Gastroesophageal sphincter (tissue), 4 donors: ENCODE measurements around the gene F2RL3. TPM values are rescaled to one million over a fixed set of nuclear protein-coding genes. Genes with fewer than 3 reads are reported as not detected.
"Not testable (repeated sequence)": the region's sequence is repeated elsewhere in the genome, so short reads cannot be mapped to it uniquely, and the experiment has no call there.

ENCODE experiments used
- ATAC-seq: fragments of 150-250 bp; one replicate; pipeline ENCODE4 v1.9.1; 2016; ENCODE audit warnings: mild to moderate bottlenecking, moderate library complexity
- H3K27ac ChIP-seq, 4 donors: fragments of 200-600 bp; sonication (generic) in 3 of 4; 1 replicate in 3 of 4; 2 replicates in 1 of 4; pipeline ENCODE4 v1.5.1; 2016 to 2019
- H3K27me3 ChIP-seq: fragments of 200-600 bp; sonication (generic); one replicate; pipeline ENCODE4 v1.5.1; 2019
- H3K36me3 ChIP-seq, 2 donors: fragments of 200-600 bp; sonication (generic); one replicate each; pipeline ENCODE4 v1.5.1; 2019; ENCODE audit warnings: control low read depth in 1 of 2
- H3K4me1 ChIP-seq, 3 donors: fragments of 200-600 bp; sonication (generic); 1 replicate in 2 of 3; 2 replicates in 1 of 3; pipeline ENCODE4 v1.5.1; 2016 to 2019; ENCODE audit warnings: control low read depth in 2 of 3
- H3K4me3 ChIP-seq, 2 donors: fragments of 200-600 bp; sonication (generic); one replicate each; pipeline ENCODE4 v1.5.1; 2019; ENCODE audit warnings: mild to moderate bottlenecking in 1 of 2, moderate library complexity in 1 of 2
- H3K9me3 ChIP-seq, 3 donors: fragments of 200-600 bp; sonication (generic); one replicate each; pipeline ENCODE4 v1.5.1; 2017 to 2019; ENCODE audit warnings: control low read depth in 2 of 3
- EP300 ChIP-seq: sonication (generic); formaldehyde crosslinking; IDR thresholded peaks from one replicate; pipeline ENCODE4 v1.6.1; 2017; ENCODE audit warnings: antibody characterized with exemption, mild to moderate bottlenecking
- POLR2A ChIP-seq, 2 donors: fragments of 450-650 bp; IDR thresholded peaks; one replicate each; pipeline ENCODE4 v1.6.1; 2017; ENCODE audit warnings: antibody characterized with exemption in 2 of 2, mild to moderate bottlenecking in 2 of 2, moderate library complexity in 1 of 2
- POLR2AphosphoS5 ChIP-seq: sonication (generic); formaldehyde crosslinking; IDR thresholded peaks from one replicate; pipeline ENCODE4 v1.6.1; 2017; ENCODE audit warnings: antibody characterized with exemption
- WGBS, 2 donors: methylation state at CpG; one replicate each; pipeline ENCODE4 v1.1.5; 2018; ENCODE audit warnings: low coverage in 1 of 2; 5-methylcytosine and 5-hydroxymethylcytosine counted together
- small RNA-seq, 4 donors: library from RNA; depleted of rRNA; stranded (forward); fragments of <200 nt; gene quantifications; one replicate each; pipeline ENCODE3, GENCODE V24; 2016
- total RNA-seq, 4 donors: library from RNA; depleted of rRNA; stranded (reverse); fragments of >200 nt; gene quantifications; one replicate each; pipeline ENCODE4 v1.1.0, GENCODE V29; 2016
- TF ChIP-seq, protein P1 (sequence below), 4 experiments: fragments of 200-600 bp in 2 of 4; fragments of 450-650 bp in 2 of 4; sonication (generic) in 1 of 4; IDR thresholded peaks; one replicate each; pipeline ENCODE4 v1.5.1; 2017 to 2019; ENCODE audit warnings: antibody characterized with exemption in 4 of 4, mild to moderate bottlenecking in 2 of 4, moderate library complexity in 2 of 4

The F2RL3 gene
- total RNA-seq, 4 donors from 2014 or later: 2.3 to 5.1 (median 2.7) TPM

DNA sequence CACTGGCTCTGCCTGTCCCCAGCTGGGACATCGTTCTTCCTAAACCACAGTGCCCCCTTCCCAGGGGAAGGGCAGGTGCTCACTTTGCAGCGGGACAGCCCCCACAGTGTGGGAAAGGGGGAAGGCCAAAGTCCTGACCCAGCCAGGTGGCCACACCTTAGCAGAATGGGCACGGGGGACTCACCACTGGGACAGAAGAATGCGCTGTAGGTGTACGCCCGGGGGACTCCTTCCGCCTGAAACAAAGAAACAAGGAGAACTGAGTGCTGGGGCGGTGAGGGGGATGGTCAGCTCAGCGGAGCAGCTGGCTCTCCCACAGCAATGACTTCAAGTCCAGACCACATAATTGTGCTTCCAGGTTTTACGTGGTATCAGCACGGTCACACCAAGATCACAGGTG is 49.4 kb downstream of the F2RL3 start:
- Histone ChIP-seq H3K36me3 (no peaks in the 10 kb centered on the region), H3K9me3 (peaks cover 0 to 19% (median 0%) of the 10 kb centered on the region in 3 donors), H3K4me3 (no peak overlapping the region), H3K4me1 (no peaks in the 10 kb centered on the region), H3K27me3 (peaks cover 4% of the 10 kb centered on the region), H3K27ac (no peak overlapping the region)
- 87 to 100% methylated on average over 2 to 3 of the region's 11 CpGs for WGBS, 2 donors
- TF ChIP-seq POLR2AphosphoS5 (no peak), POLR2A (IDR thresholded peaks at IDR 0.05) (no peak), EP300 (no peak)
- TF ChIP-seq, protein P1, sequence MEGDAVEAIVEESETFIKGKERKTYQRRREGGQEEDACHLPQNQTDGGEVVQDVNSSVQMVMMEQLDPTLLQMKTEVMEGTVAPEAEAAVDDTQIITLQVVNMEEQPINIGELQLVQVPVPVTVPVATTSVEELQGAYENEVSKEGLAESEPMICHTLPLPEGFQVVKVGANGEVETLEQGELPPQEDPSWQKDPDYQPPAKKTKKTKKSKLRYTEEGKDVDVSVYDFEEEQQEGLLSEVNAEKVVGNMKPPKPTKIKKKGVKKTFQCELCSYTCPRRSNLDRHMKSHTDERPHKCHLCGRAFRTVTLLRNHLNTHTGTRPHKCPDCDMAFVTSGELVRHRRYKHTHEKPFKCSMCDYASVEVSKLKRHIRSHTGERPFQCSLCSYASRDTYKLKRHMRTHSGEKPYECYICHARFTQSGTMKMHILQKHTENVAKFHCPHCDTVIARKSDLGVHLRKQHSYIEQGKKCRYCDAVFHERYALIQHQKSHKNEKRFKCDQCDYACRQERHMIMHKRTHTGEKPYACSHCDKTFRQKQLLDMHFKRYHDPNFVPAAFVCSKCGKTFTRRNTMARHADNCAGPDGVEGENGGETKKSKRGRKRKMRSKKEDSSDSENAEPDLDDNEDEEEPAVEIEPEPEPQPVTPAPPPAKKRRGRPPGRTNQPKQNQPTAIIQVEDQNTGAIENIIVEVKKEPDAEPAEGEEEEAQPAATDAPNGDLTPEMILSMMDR (IDR thresholded peaks at IDR 0.05): no peak
- ATAC-seq: no peak

DNA sequence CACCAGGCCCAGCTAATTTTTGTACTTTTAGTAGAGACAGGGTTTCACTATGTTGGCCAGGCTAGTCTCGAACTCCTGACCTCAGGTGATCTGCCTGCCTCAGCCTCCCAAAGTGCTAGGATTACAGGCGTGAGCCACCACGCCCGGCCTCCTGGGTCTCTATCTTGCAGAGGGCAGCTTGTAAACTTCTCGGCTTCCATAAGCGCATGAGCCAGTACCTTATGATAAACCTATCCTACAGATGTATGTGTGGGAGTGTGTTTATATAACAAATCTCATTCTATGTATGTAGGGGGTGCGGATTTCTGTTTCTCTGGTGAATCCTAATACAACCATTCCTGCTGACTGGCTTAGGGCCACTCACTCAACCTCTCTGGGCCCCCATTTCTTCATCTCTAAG is 51.3 kb downstream of the F2RL3 start:
- H3K36me3 ChIP-seq, H3K27me3 ChIP-seq, H3K4me3 ChIP-seq, H3K9me3 ChIP-seq, H3K27ac ChIP-seq, ATAC-seq, H3K4me1 ChIP-seq: not testable (repeated sequence)
- 95 to 100% methylated on average over 2 to 3 of the region's 7 CpGs for WGBS, 2 donors

DNA sequence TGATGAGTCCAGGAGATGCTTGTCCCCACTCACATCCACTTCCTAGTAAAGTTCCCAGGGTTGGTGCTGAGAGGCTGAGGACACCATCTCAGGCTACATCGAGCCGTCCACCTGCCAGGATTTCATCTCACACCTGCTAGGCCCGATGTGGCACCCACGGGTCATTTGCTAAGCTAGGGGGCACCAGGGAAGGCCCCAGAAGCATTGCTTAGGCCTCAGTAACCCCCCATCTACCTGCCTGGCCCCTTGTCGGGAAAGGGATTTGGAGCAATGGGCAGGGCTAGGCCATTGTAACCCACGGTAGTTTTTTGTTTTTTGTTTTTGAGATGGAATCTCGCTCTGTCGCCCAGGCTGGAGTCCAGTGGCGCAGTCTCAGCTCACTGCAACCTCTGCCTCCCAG is 51.8 kb downstream of the F2RL3 start:
- no peaks in the 10 kb centered on the region for H3K4me1 ChIP-seq
- H3K9me3 ChIP-seq: no peaks in the 10 kb centered on the region
- H3K27ac ChIP-seq: no peak overlapping the region
- H3K27me3 ChIP-seq: peaks cover 4% of the 10 kb centered on the region
- no peak for ATAC-seq
- 69 to 80% methylated on average over 2 to 7 of the region's 9 CpGs for WGBS, 2 donors
- H3K4me3 ChIP-seq: no peak overlapping the region
- TF ChIP-seq POLR2AphosphoS5 (no peak), EP300 (no peak)
- TF ChIP-seq, protein P1 (IDR thresholded peaks at IDR 0.05): no peak
- no peaks in the 10 kb centered on the region for H3K36me3 ChIP-seq

Small RNA genes lying within 50 kb of the gene (small RNA-seq; reads per million reads assigned to genes)
- gene RN7SL823P (0 reads per million in 4 donors), gene RN7SL835P (0 reads per million in 4 donors)

Other genes with a start within 250 kb of the F2RL3 start
- 100 to 1,000 TPM in 1 of 4 donors, 10 to 100 TPM in 3; 73.4 to 112 (median 86.0) TPM for gene SMIM7, start 228.9 kb upstream of the F2RL3 start, total RNA-seq
- gene TMEM38A, start 227.9 kb upstream of the F2RL3 start, total RNA-seq: 10 to 100 TPM in 1 of 4 donors, 1 to 10 TPM in 3; 7.1 to 18.8 (median 8.8) TPM
- 1 to 10 TPM in 1 of 4 donors, under 1 TPM in 2, not detected in 1; 0.15 to 1.4 (median 0.37) TPM for gene NWD1, start 169.2 kb upstream of the F2RL3 start, total RNA-seq
- gene SIN3B, start 59.6 kb upstream of the F2RL3 start, total RNA-seq: 10 to 100 TPM; 19.7 to 55.7 (median 45.8) TPM
- 10 to 100 TPM in 1 of 4 donors, 1 to 10 TPM in 3; 6.9 to 12.0 (median 9.2) TPM for gene CPAMD8, start 137.8 kb downstream of the F2RL3 start, total RNA-seq
- 1 to 10 TPM; 3.2 to 6.4 (median 5.5) TPM for gene HAUS8, start 186.5 kb downstream of the F2RL3 start, total RNA-seq
- 10 to 100 TPM; 38.1 to 77.7 (median 66.2) TPM for gene MYO9B, start 186.8 kb downstream of the F2RL3 start, total RNA-seq